Mesodermal cell (in vitro differentiated cells): ENCODE data around the gene MIER2.
A peak's percentile ranks its signal among the peaks of the same experiment; 100 is the strongest.
"Not testable (repeated sequence)": the region's sequence is repeated elsewhere in the genome, so short reads cannot be mapped to it uniquely, and the experiment has no call there.

Source experiments
- H3K27ac ChIP-seq: 2 replicates; pipeline ENCODE4 v1.7.0; 2013; ENCODE audit warnings: mild to moderate bottlenecking, low read depth, low read length, moderate library complexity; ENCODE audit not compliant: severe bottlenecking
- H3K36me3 ChIP-seq: 2 replicates; pipeline ENCODE4 v1.7.1; 2013; ENCODE audit warnings: mild to moderate bottlenecking, low read length, moderate library complexity; ENCODE audit not compliant: control insufficient read depth, insufficient read depth
- H3K4me1 ChIP-seq: one replicate; pipeline ENCODE4 v1.7.1; 2013; ENCODE audit warnings: mild to moderate bottlenecking, low read length; ENCODE audit not compliant: insufficient read depth, control insufficient read depth, poor library complexity, severe bottlenecking
- H3K4me3 ChIP-seq: 2 replicates; pipeline ENCODE4 v1.7.0; 2013; ENCODE audit warnings: low read length, control low read depth, mild to moderate bottlenecking; ENCODE audit not compliant: insufficient read depth, poor library complexity, severe bottlenecking; ENCODE audit errors: extremely low read depth
- H3K9me3 ChIP-seq: 2 replicates; pipeline ENCODE4 v1.7.1; 2013; ENCODE audit warnings: mild to moderate bottlenecking, low read length, moderate library complexity; ENCODE audit not compliant: control insufficient read depth
- WGBS, 2 experiments: methylation state at CpG; one replicate each; pipeline ENCODE4 v1.1.5; 2013; ENCODE audit warnings: missing lambda C conversion rate in 2 of 2; ENCODE audit not compliant: insufficient coverage in 2 of 2; 5-methylcytosine and 5-hydroxymethylcytosine counted together

The MIER2 gene

DNA sequence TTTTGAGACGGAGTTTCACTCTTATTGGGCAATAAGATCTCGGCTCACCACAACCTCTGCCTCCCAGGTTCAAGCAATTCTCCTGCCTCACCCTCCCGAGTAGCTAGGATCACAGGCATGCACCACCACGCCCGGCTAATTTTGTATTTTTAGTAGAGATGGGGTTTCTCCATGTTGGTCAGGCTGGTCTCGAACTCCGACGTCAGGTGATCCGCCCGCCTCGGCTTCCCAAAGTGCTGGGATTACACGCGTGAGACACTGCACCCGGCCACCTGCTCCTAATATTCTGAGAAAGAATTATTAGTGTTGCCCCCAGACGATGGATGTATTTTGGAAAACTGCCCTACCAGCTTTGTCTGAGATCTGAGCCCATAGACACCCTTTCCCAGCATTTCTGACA is 10.9 kb upstream of the MIER2 start:
- not testable (repeated sequence) for H3K9me3 ChIP-seq, H3K4me1 ChIP-seq, H3K4me3 ChIP-seq, H3K27ac ChIP-seq, H3K36me3 ChIP-seq
- 89 to 90% methylated on average over 1 to 12 of the region's 15 CpGs for WGBS, 2 experiments

DNA sequence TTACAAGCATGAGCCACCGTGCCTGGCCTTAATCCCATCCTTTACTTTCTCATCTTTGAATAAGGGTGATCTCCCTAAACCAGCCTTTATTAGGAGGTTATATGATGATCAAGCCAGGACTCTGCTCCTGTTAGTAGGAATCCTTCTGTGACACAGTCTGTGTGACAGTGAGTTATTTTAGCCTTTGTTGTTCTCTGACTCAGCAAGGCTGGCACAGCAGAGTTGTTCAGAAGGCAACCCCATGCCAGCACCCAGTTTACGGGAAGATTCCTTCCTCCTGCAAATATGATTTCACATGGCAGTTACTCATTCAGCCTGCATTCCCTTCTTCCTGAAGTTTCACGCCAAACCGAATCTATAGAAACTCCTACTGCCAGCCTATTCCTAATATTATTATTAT is 10.5 kb upstream of the MIER2 start:
- 83 to 91% methylated on average over 1 to 2 of the region's 4 CpGs for WGBS, 2 experiments
- no peak overlapping the region for H3K4me3 ChIP-seq

DNA sequence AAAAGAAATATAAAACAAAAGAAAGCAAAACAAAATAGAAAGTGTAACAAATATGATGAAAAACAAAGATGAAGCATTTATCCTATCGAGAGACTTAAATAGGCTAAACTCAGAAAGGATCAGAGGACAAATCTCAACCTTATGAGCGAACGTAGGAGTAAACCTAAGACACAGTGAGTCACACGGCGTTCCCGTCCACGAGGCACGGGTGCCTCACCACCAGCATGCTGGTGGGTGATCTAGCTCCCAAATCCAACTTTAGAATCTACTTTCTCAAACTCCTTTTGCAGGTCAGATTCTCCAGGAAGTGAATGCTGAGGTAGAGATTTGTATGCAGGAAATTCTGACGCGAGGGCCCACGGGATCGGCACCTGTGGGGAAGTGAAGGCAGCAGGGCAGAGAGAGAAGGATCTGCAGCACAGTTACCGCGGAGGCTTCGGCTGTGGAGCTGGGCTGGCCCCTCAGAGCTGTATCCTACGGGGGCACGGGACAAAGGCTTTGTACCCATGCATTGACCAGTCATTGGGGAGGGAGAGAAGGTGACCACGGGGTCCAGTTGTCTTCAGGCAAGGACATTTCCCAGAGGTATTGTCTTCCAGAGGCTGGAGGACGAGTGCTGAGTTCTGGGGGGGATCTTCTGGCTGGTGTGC is 7.5 kb upstream of the MIER2 start:
- Histone ChIP-seq H3K36me3 (no peaks in the 10 kb centered on the region), H3K4me3 (no peak overlapping the region), H3K9me3 (no peaks in the 10 kb centered on the region), H3K27ac (no peak overlapping the region), H3K4me1 (no peaks in the 10 kb centered on the region)
- 78 to 87% methylated on average over 12 to 18 of the region's 19 CpGs for WGBS, 2 experiments

More for the DNA sequence above, 10.5 kb upstream of the MIER2 start:
- H3K9me3 ChIP-seq, result no peaks in the 10 kb centered on the region
- no peaks in the 10 kb centered on the region for H3K36me3 ChIP-seq
- no peak overlapping the region for H3K27ac ChIP-seq
- no peaks in the 10 kb centered on the region for H3K4me1 ChIP-seq

DNA sequence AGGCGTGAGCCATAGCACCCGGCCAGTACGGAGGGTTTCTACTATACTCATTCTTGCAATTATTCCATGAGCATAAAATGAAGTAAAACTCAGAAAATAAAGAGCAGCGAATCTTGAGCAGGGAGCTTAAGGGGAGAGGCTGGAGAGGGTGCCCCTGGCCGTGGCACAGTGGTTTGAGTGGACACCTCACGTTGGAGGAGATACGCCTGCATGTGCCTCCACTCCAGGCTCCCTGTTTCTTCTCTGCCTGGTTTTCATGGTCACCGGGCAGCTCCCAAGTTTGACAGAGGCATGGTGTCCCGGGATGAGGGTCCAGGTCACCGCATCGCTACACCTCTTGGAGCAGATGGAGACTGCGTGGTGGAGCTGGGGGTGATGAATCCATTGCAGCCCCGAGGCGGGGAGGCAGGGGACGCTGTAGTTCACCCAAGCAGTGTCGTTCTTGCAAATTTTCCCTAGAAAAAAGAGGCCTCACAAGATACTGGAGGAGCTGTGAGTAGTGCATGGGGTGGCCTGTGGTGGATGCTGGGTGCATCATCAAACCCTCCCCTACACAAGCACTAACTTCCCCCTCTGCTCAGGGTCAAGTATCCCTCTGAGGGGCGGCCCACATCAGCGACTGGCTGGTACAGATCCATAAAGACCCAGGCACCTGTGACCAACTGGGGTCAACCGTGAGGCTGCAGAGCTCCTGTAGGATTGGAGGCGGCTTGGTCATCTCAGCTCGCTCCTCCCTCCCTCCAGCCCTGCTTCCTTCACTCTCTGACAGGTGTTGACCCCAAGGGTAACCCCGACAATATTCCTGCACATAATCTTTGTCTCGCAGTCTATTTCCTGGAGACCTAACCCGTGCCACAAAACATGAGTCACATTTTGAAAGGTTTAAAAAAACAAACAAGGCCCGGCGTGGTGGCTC is 3.6 kb upstream of the MIER2 start:
- Histone ChIP-seq H3K36me3 (no peaks in the 10 kb centered on the region), H3K9me3 (peaks cover 6% of the 10 kb centered on the region), H3K4me1 (peaks cover 4% of the 10 kb centered on the region), H3K27ac (no peak overlapping the region), H3K4me3 (no peak overlapping the region)
- WGBS, 2 experiments, result 79% methylated on average over 21 to 23 of the region's 26 CpGs

DNA sequence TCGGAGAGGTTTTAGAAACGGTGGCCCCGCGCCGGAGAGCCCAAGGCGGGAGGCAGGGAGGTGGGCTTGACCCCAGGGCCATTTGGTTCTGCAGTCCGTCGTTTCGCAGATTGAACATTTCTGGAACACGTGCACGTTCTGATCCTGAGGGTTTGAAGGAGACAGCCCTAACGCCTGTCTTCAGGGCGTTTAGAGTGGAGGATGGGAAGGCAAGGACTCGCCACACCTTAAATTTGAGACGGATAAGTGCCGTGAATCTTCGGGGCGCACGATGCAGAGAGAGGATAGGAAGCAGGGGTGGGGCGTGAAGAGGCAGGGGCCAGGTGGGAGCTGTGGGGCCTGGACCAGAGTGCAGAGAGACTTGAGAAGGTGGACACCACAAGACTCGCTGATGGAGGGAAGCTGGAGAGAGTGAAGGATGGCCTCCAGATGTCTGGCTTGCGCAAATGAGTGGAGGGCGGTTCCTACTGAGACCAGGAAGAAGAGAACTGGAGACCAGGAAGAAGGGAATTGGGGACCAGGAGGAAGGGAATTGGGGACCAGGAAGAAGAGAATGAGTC is 804 bp upstream of the MIER2 start:
- Histone ChIP-seq H3K9me3 (peaks cover 6% of the 10 kb centered on the region), H3K4me3 (peak overlapping the region; percentile 31), H3K4me1 (peaks cover 16% of the 10 kb centered on the region), H3K36me3 (peaks cover 21% of the 10 kb centered on the region), H3K27ac (no peak overlapping the region)
- WGBS, 2 experiments, result 93 to 94% methylated on average over 23 of the region's 23 CpGs

DNA sequence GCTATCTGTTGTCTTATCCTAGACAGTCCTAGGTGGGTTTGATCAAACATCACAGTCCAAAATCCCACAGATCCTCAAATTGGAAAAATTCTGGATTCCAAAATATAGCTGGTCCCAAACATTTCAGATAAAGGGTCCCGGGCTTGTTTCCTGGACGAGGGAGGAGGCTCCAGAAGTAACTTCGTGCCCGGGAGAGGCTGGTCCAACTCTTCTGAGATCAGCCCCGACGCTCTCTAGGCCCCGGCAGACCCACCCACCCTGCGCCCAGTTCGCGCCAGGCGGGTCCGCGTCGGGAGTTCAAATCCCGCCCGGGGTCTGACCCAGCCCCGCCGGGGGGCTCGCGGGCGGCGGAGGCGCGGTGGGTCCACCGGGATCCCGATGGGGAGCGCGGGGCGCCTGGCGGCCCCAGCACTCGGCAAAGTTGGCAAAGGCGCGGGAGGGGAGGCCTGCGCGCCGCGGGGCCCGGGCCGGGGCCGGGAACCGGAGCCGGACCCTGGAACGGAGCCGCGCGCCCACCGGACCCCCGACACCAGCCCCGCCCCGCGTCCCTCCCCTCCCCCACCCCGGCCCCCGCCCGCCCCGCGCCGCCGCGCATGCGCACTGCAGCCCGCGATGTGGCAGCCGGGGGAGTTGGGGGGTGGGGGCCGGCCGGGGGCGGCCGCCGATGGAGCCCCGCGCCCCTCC is 513 bp downstream of the MIER2 start:
- Histone ChIP-seq H3K9me3 (peaks cover 6% of the 10 kb centered on the region), H3K4me1 (peaks cover 16% of the 10 kb centered on the region), H3K36me3 (peaks cover 33% of the 10 kb centered on the region), H3K27ac (peak overlapping the region; percentile 36), H3K4me3 (peak overlapping the region; percentile 66)
- 0 to 1% methylated on average over 16 to 38 of the region's 70 CpGs for WGBS, 2 experiments

DNA sequence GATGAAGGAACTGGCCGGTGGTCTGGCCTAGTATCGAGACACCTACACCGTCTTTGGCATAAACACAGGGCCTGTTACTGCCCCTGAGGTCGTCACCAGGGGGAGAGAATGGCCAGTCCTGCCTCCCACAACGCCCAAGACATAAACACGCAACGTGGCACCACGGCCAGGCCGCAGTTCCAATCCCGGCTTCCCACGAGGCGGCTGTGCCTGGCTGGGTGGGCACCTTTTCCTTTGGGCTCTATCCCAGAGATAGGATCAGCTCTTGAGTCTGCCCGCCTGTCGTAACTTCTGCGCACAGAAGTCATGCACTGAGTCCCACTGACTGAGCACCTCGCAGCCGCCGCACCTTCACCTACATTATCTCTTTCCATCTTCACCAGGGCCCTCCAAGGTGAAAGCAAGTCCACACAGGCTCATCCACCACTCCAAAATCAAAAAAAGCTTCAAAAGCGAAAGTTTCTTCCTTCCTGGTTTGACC is 1.1 kb downstream of the MIER2 start:
- peaks cover 6% of the 10 kb centered on the region for H3K9me3 ChIP-seq
- peak overlapping the region; percentile 66 for H3K4me3 ChIP-seq
- peak overlapping the region; percentile 36 for H3K27ac ChIP-seq
- H3K36me3 ChIP-seq, result peaks cover 33% of the 10 kb centered on the region
- WGBS, 2 experiments, result 76 to 81% methylated on average over 15 to 19 of the region's 19 CpGs
- H3K4me1 ChIP-seq, result peaks cover 16% of the 10 kb centered on the region

DNA sequence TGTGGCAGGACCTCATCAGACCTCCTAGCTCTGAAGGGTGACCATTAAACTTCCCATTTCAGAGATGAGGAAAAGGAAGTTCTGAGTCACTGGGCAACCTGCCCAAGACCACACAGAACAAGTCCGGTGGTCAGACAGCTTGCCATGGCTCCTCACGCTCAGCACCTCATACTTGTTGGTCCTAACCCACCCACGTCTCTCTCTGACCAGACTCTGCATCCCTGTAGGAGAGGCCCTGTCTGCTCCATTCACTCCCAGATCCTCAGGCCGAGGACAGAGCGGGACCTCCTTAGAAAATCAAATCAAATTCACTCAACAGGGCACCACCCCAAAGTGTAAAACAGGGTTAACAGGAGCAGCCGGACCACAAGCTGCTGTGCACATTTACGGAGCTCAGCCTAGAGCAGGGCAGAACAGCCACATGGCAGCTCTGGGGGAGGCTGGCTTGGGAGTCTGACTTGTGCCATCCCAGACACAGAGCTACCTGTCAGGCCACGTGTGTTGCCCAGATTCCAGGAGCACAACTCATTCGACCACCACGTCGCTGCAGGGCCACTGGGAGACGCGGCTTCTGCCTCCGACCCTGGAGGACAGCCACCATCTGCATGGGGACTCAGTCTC is 1.7 kb downstream of the MIER2 start:
- peaks cover 33% of the 10 kb centered on the region for H3K36me3 ChIP-seq
- peak overlapping the region; percentile 66 for H3K4me3 ChIP-seq
- 92 to 96% methylated on average over 14 of the region's 14 CpGs for WGBS, 2 experiments
- peaks cover 6% of the 10 kb centered on the region for H3K9me3 ChIP-seq
- H3K4me1 ChIP-seq, result peaks cover 16% of the 10 kb centered on the region
- no peak overlapping the region for H3K27ac ChIP-seq

DNA sequence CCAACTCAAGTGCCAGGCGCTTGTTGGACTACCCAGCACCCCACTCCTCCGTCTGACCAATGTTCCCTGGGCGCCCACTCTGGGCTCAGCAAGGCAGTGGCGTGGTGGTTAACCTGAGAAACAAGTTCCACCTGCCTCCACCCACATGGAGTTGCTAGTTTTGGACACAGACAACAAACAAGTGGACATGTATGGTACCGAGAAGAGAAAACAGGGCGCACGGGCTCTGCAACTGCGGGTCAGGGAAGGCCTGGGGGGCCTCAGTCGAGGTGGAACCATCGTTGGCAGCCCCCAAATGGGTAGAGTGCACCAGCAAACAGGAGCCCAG is 2.5 kb downstream of the MIER2 start:
- Histone ChIP-seq H3K4me1 (peaks cover 16% of the 10 kb centered on the region), H3K4me3 (peak overlapping the region; percentile 14), H3K36me3 (peaks cover 36% of the 10 kb centered on the region), H3K27ac (no peak overlapping the region), H3K9me3 (peaks cover 6% of the 10 kb centered on the region)
- WGBS, 2 experiments, result 97% methylated on average over 10 of the region's 10 CpGs
